Measurements from ENCODE around the gene MANBA. TPM values are rescaled to one million over a fixed set of nuclear protein-coding genes. Genes with fewer than 3 reads are reported as not detected.
"Not testable (repeated sequence)": the region's sequence is repeated elsewhere in the genome, so short reads cannot be mapped to it uniquely, and the experiment has no call there.

Gene MANBA
- polyA plus RNA-seq, 1 donor = 25.3 TPM

GRCh38 chr4:102627831-102628523 lies 132.8 kb downstream of the MANBA start:
- Histone ChIP-seq H3K36me3 (ENCODE audit: control insufficient read depth, insufficient read depth, low read length) (peaks cover 4% of the 10 kb centered on the region), H3K4me3 (ENCODE audit: low read length) (no peak overlapping the region), H3K9me3 (ENCODE audit: control insufficient read depth, low read depth, low read length) (no peaks in the 10 kb centered on the region), H3K27ac (ENCODE audit: low read length) (no peak overlapping the region), H3K4me1 (ENCODE audit: control insufficient read depth, insufficient read depth, low read length) (peaks cover 16% of the 10 kb centered on the region), H3K27me3 (ENCODE audit: control insufficient read depth, insufficient read depth, low read length) (no peaks in the 10 kb centered on the region)
- 80% methylated on average over 2 of the region's 3 CpGs for WGBS (ENCODE audit: insufficient coverage, low lambda C conversion rate)
- DNase-seq = no peak

- DNase-seq = peak in 1 of 2 donors; percentile 44
- H3K4me1 ChIP-seq (ENCODE audit: control insufficient read depth, insufficient read depth, low read length) = peaks cover 15% of the 10 kb centered on the region
- WGBS (ENCODE audit: insufficient coverage, low lambda C conversion rate) = 96% methylated on average over 1 of the region's 3 CpGs
- no peaks in the 10 kb centered on the region for H3K36me3 ChIP-seq (ENCODE audit: control insufficient read depth, insufficient read depth, low read length)
- no peak overlapping the region for H3K4me3 ChIP-seq (ENCODE audit: low read length)
- no peaks in the 10 kb centered on the region for H3K9me3 ChIP-seq (ENCODE audit: control insufficient read depth, low read depth, low read length)
- peak overlapping the region; percentile 13 for H3K27ac ChIP-seq (ENCODE audit: low read length)
- no peaks in the 10 kb centered on the region for H3K27me3 ChIP-seq (ENCODE audit: control insufficient read depth, insufficient read depth, low read length)
Observed at GRCh38 chr4:102625232-102625930, 135.4 kb downstream of the MANBA start.

GRCh38 chr4:102624505-102624904 lies 136.3 kb downstream of the MANBA start:
- H3K4me3 ChIP-seq (ENCODE audit: low read length) = no peak overlapping the region
- H3K9me3 ChIP-seq (ENCODE audit: control insufficient read depth, low read depth, low read length) = no peaks in the 10 kb centered on the region
- WGBS (ENCODE audit: insufficient coverage, low lambda C conversion rate) = 94% methylated on average over 2 of the region's 4 CpGs
- DNase-seq = no peak
- H3K36me3 ChIP-seq (ENCODE audit: control insufficient read depth, insufficient read depth, low read length) = no peaks in the 10 kb centered on the region
- H3K4me1 ChIP-seq (ENCODE audit: control insufficient read depth, insufficient read depth, low read length) = peaks cover 15% of the 10 kb centered on the region
- H3K27me3 ChIP-seq (ENCODE audit: control insufficient read depth, insufficient read depth, low read length) = no peaks in the 10 kb centered on the region
- peak overlapping the region; percentile 13 for H3K27ac ChIP-seq (ENCODE audit: low read length)

- peak in 1 of 2 donors; percentile 32 for DNase-seq
- H3K9me3 ChIP-seq (ENCODE audit: control insufficient read depth, low read depth, low read length) = no peaks in the 10 kb centered on the region
- H3K36me3 ChIP-seq (ENCODE audit: control insufficient read depth, insufficient read depth, low read length) = no peaks in the 10 kb centered on the region
- WGBS (ENCODE audit: insufficient coverage, low lambda C conversion rate) = 71% methylated on average over 1 of the region's 5 CpGs
- peaks cover 15% of the 10 kb centered on the region for H3K4me1 ChIP-seq (ENCODE audit: control insufficient read depth, insufficient read depth, low read length)
- no peak overlapping the region for H3K4me3 ChIP-seq (ENCODE audit: low read length)
- no peaks in the 10 kb centered on the region for H3K27me3 ChIP-seq (ENCODE audit: control insufficient read depth, insufficient read depth, low read length)
- H3K27ac ChIP-seq (ENCODE audit: low read length) = no peak overlapping the region
Observed at GRCh38 chr4:102623622-102624021, 137.1 kb downstream of the MANBA start.

- H3K36me3 ChIP-seq (ENCODE audit: control insufficient read depth, insufficient read depth, low read length) = peaks cover 9% of the 10 kb centered on the region
- 50% methylated on average over 2 of the region's 8 CpGs for WGBS (ENCODE audit: insufficient coverage, low lambda C conversion rate)
- H3K4me1 ChIP-seq (ENCODE audit: control insufficient read depth, insufficient read depth, low read length) = peaks cover 15% of the 10 kb centered on the region
- no peaks in the 10 kb centered on the region for H3K27me3 ChIP-seq (ENCODE audit: control insufficient read depth, insufficient read depth, low read length)
- peak overlapping the region; percentile 73 for H3K27ac ChIP-seq (ENCODE audit: low read length)
- peak; percentile 86 to 95 for DNase-seq
- H3K4me3 ChIP-seq (ENCODE audit: low read length) = peak overlapping the region; percentile 10
- H3K9me3 ChIP-seq (ENCODE audit: control insufficient read depth, low read depth, low read length) = no peaks in the 10 kb centered on the region
Observed at GRCh38 chr4:102620697-102621497, 139.9 kb downstream of the MANBA start.

GRCh38 chr4:102619776-102620631 lies 140.8 kb downstream of the MANBA start:
- not testable (repeated sequence) for H3K4me3 ChIP-seq (ENCODE audit: low read length); H3K9me3 ChIP-seq (ENCODE audit: control insufficient read depth, low read depth, low read length); H3K4me1 ChIP-seq (ENCODE audit: control insufficient read depth, insufficient read depth, low read length); H3K27me3 ChIP-seq (ENCODE audit: control insufficient read depth, insufficient read depth, low read length)
- DNase-seq = peak in 1 of 2 donors; percentile 22
- Histone ChIP-seq H3K27ac (ENCODE audit: low read length) (peak overlapping the region; percentile 73), H3K36me3 (ENCODE audit: control insufficient read depth, insufficient read depth, low read length) (peaks cover 13% of the 10 kb centered on the region)
- 80% methylated on average over 1 of the region's 4 CpGs for WGBS (ENCODE audit: insufficient coverage, low lambda C conversion rate)

- not testable (repeated sequence) for DNase-seq; H3K9me3 ChIP-seq (ENCODE audit: control insufficient read depth, low read depth, low read length); H3K4me1 ChIP-seq (ENCODE audit: control insufficient read depth, insufficient read depth, low read length); H3K27me3 ChIP-seq (ENCODE audit: control insufficient read depth, insufficient read depth, low read length); H3K27ac ChIP-seq (ENCODE audit: low read length); H3K4me3 ChIP-seq (ENCODE audit: low read length)
- peaks cover 23% of the 10 kb centered on the region for H3K36me3 ChIP-seq (ENCODE audit: control insufficient read depth, insufficient read depth, low read length)
- 77% methylated on average over 5 of the region's 9 CpGs for WGBS (ENCODE audit: insufficient coverage, low lambda C conversion rate)
Observed at GRCh38 chr4:102619021-102619420, 141.7 kb downstream of the MANBA start.

- peaks cover 4% of the 10 kb centered on the region for H3K4me1 ChIP-seq (ENCODE audit: control insufficient read depth, insufficient read depth, low read length)
- H3K4me3 ChIP-seq (ENCODE audit: low read length) = no peak overlapping the region
- no peak overlapping the region for H3K27ac ChIP-seq (ENCODE audit: low read length)
- H3K9me3 ChIP-seq (ENCODE audit: control insufficient read depth, low read depth, low read length) = no peaks in the 10 kb centered on the region
- no CpG with 5 or more reads among the region's 9 CpGs for WGBS (ENCODE audit: insufficient coverage, low lambda C conversion rate)
- DNase-seq = peak in 1 of 2 donors; percentile 14
- H3K27me3 ChIP-seq (ENCODE audit: control insufficient read depth, insufficient read depth, low read length) = no peaks in the 10 kb centered on the region
- peaks cover 46% of the 10 kb centered on the region for H3K36me3 ChIP-seq (ENCODE audit: control insufficient read depth, insufficient read depth, low read length)
Observed at GRCh38 chr4:102616636-102617035, 144.1 kb downstream of the MANBA start.

GRCh38 chr4:102614801-102615200 lies 146.0 kb downstream of the MANBA start:
- no peak for DNase-seq
- H3K4me3 ChIP-seq (ENCODE audit: low read length) = no peak overlapping the region
- H3K27ac ChIP-seq (ENCODE audit: low read length) = no peak overlapping the region
- H3K36me3 ChIP-seq (ENCODE audit: control insufficient read depth, insufficient read depth, low read length) = peaks cover 62% of the 10 kb centered on the region
- H3K4me1 ChIP-seq (ENCODE audit: control insufficient read depth, insufficient read depth, low read length) = no peaks in the 10 kb centered on the region
- no peaks in the 10 kb centered on the region for H3K27me3 ChIP-seq (ENCODE audit: control insufficient read depth, insufficient read depth, low read length)
- no CpG with 5 or more reads among the region's 9 CpGs for WGBS (ENCODE audit: insufficient coverage, low lambda C conversion rate)
- H3K9me3 ChIP-seq (ENCODE audit: control insufficient read depth, low read depth, low read length) = no peaks in the 10 kb centered on the region
